Measurements from ENCODE around the gene MUC20.
"Not testable (repeated sequence)": the region's sequence is repeated elsewhere in the genome, so short reads cannot be mapped to it uniquely, and the experiment has no call there.

Gene MUC20

GRCh38 chr3:195768831-195769303 is 48.1 kb downstream of the MUC20 start:
- DNase-seq (ENCODE audit: extremely low read depth in 1 of 2, low read depth in 1 of 2), result no peak

- no peak for DNase-seq (ENCODE audit: extremely low read depth in 1 of 2, low read depth in 1 of 2)
Observed at GRCh38 chr3:195769551-195769950, 48.8 kb downstream of the MUC20 start.

GRCh38 chr3:195770081-195770840 is 49.5 kb downstream of the MUC20 start:
- DNase-seq (ENCODE audit: extremely low read depth in 1 of 2, low read depth in 1 of 2), result no peak

GRCh38 chr3:195770841-195771645 is 50.3 kb downstream of the MUC20 start:
- not testable (repeated sequence) for DNase-seq (ENCODE audit: extremely low read depth in 1 of 2, low read depth in 1 of 2)

- no peak for DNase-seq (ENCODE audit: extremely low read depth in 1 of 2, low read depth in 1 of 2)
Observed at GRCh38 chr3:195771646-195772300, 51.0 kb downstream of the MUC20 start.

- DNase-seq (ENCODE audit: extremely low read depth in 1 of 2, low read depth in 1 of 2), result no peak
Observed at GRCh38 chr3:195773956-195774537, 53.3 kb downstream of the MUC20 start.

- no peak for DNase-seq (ENCODE audit: extremely low read depth in 1 of 2, low read depth in 1 of 2)
Observed at GRCh38 chr3:195774917-195775316, 54.1 kb downstream of the MUC20 start.

GRCh38 chr3:195777975-195778374 is 57.2 kb downstream of the MUC20 start:
- DNase-seq (ENCODE audit: extremely low read depth in 1 of 2, low read depth in 1 of 2), result no peak

- not testable (repeated sequence) for DNase-seq (ENCODE audit: extremely low read depth in 1 of 2, low read depth in 1 of 2)
Observed at GRCh38 chr3:195781236-195781635, 60.5 kb downstream of the MUC20 start.
